Endothelial cell (in vitro differentiated cells): ENCODE data around the gene DLX3. TPM values are rescaled to one million over a fixed set of nuclear protein-coding genes. Genes with fewer than 3 reads are reported as not detected.

ENCODE experiments used
- DNase-seq: peaks from one replicate; pipeline ENCODE4 v3.0.0; 2021; ENCODE audit warnings: low spot score
- H3K27ac Mint-ChIP-seq: one replicate; pipeline ENCODE4 v1.8.0; 2021; ENCODE audit warnings: mixed read lengths, inconsistent platforms; ENCODE audit not compliant: unreplicated experiment
- H3K27me3 Mint-ChIP-seq: one replicate; pipeline ENCODE4 v1.8.0; 2021; ENCODE audit warnings: mild to moderate bottlenecking, moderate library complexity, mixed read lengths, inconsistent platforms; ENCODE audit not compliant: unreplicated experiment
- H3K36me3 Mint-ChIP-seq: one replicate; pipeline ENCODE4 v1.8.0; 2021; ENCODE audit warnings: mild to moderate bottlenecking, low read depth, mixed read lengths, inconsistent platforms; ENCODE audit not compliant: unreplicated experiment
- H3K4me1 Mint-ChIP-seq: one replicate; pipeline ENCODE4 v1.8.0; 2021; ENCODE audit warnings: mild to moderate bottlenecking, mixed read lengths, inconsistent platforms; ENCODE audit not compliant: unreplicated experiment
- H3K4me3 Mint-ChIP-seq: one replicate; pipeline ENCODE4 v1.8.0; 2021; ENCODE audit warnings: mild to moderate bottlenecking, mixed read lengths, inconsistent platforms; ENCODE audit not compliant: unreplicated experiment
- H3K9me3 Mint-ChIP-seq: one replicate; pipeline ENCODE4 v1.8.0; 2021; ENCODE audit warnings: mixed read lengths, inconsistent platforms; ENCODE audit not compliant: unreplicated experiment
- CTCF ChIP-seq: fragments of 200-600 bp; sonication (generic); IDR thresholded peaks from one replicate; pipeline ENCODE4 v1.5.0; 2021; ENCODE audit warnings: antibody characterized with exemption; ENCODE audit not compliant: unreplicated experiment
- total RNA-seq: library from RNA; stranded (reverse); fragmentation: NEBNext Ultra II Directional; extraction: Animal tissue kit (Norgen Biotek cat#: 25700); gene quantifications from one replicate; pipeline ENCODE4 v1.2.1, GENCODE V29; 2021; ENCODE audit not compliant: unreplicated experiment

Gene DLX3
- total RNA-seq, 1 donor from 2014 or later, result 0.13 TPM

- TF ChIP-seq CTCF, result no peak
- no peaks in the 10 kb centered on the region for H3K36me3 Mint-ChIP-seq
- H3K27ac Mint-ChIP-seq, result no peak overlapping the region
- no peak overlapping the region for H3K4me3 Mint-ChIP-seq
- no peaks in the 10 kb centered on the region for H3K9me3 Mint-ChIP-seq
- peaks cover 11% of the 10 kb centered on the region for H3K27me3 Mint-ChIP-seq
- H3K4me1 Mint-ChIP-seq, result no peaks in the 10 kb centered on the region
- no peak for DNase-seq
Observed at GRCh38 chr17:50034498-50035364, 39.7 kb upstream of the DLX3 start.

- H3K4me3 Mint-ChIP-seq, result no peak overlapping the region
- peaks cover 15% of the 10 kb centered on the region for H3K27me3 Mint-ChIP-seq
- H3K27ac Mint-ChIP-seq, result peak overlapping the region; percentile 24
- TF ChIP-seq CTCF, result no peak
- H3K36me3 Mint-ChIP-seq, result no peaks in the 10 kb centered on the region
- no peak for DNase-seq
- H3K4me1 Mint-ChIP-seq, result peaks cover 6% of the 10 kb centered on the region
- H3K9me3 Mint-ChIP-seq, result no peaks in the 10 kb centered on the region
Observed at GRCh38 chr17:50033316-50033715, 38.3 kb upstream of the DLX3 start.

- peaks cover 9% of the 10 kb centered on the region for H3K27me3 Mint-ChIP-seq
- H3K36me3 Mint-ChIP-seq, result no peaks in the 10 kb centered on the region
- H3K9me3 Mint-ChIP-seq, result no peaks in the 10 kb centered on the region
- TF ChIP-seq CTCF, result no peak
- DNase-seq, result no peak
- peaks cover 9% of the 10 kb centered on the region for H3K4me1 Mint-ChIP-seq
- no peak overlapping the region for H3K4me3 Mint-ChIP-seq
- H3K27ac Mint-ChIP-seq, result no peak overlapping the region
Observed at GRCh38 chr17:50029185-50029584, 34.2 kb upstream of the DLX3 start.

GRCh38 chr17:50028736-50029120, 33.7 kb upstream of the DLX3 start:
- H3K4me3 Mint-ChIP-seq, result no peak overlapping the region
- DNase-seq, result no peak
- no peaks in the 10 kb centered on the region for H3K36me3 Mint-ChIP-seq
- no peaks in the 10 kb centered on the region for H3K9me3 Mint-ChIP-seq
- peaks cover 9% of the 10 kb centered on the region for H3K4me1 Mint-ChIP-seq
- peak overlapping the region; percentile 34 for H3K27ac Mint-ChIP-seq
- no peak for TF ChIP-seq CTCF
- H3K27me3 Mint-ChIP-seq, result peaks cover 7% of the 10 kb centered on the region
